HG02973 (cell line): Measurements from ENCODE around the gene TTC17.

Experiments
- ATAC-seq: cut with Tn5 transposase; IDR thresholded peaks from one replicate; pipeline ENCODE4 v1.9.1; 2021; ENCODE audit warnings: moderate library complexity; ENCODE audit not compliant: unreplicated experiment

TTC17 gene

GRCh38 chr11:43518408-43519160, 159.9 kb downstream of the TTC17 start:
- no peak for ATAC-seq

GRCh38 chr11:43521471-43521870, 162.8 kb downstream of the TTC17 start:
- ATAC-seq, result no peak

DNA sequence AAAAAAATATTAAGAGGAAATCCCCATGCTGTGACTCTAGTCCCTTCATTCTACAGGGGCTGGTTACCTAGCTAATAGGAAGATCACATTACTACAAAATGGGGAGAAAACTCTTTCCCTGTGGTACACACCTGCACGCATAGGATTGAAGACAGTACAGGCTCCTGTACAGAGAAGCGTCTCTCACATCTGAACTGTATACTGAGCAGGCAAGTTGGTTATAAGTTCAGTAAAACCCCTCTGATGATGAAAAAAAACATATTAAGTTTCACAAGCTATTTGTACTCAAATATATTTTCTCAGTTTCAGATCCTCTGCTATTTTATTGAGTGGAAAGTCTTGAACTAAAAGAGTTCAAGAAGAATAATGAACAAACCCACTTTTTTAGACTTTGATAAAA, 164.9 kb downstream of the TTC17 start:
- ATAC-seq, result peak; percentile 51

DNA sequence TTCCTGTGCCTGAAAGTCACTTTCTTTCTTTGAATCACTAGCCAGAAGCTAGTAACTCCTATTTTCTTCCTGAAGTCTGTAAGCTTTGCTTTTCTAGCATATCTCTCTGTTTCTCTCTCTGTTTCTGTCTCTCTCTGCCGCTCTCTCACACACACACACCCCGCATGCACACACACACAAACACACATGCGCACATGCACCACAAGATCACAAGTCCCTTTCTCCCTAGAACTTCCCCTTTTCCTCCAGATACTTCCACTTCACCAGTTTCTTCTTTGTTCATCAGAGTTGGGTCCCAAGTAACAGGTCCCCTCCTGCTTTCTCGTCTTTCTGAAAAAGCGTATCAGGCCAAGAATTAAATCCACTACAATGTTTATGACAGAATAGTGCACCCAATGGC, 173.3 kb downstream of the TTC17 start:
- no peak for ATAC-seq

- no peak for ATAC-seq
Observed at GRCh38 chr11:43537833-43538615, 179.3 kb downstream of the TTC17 start.

- ATAC-seq, result no peak
Observed at GRCh38 chr11:43541993-43542392, 183.3 kb downstream of the TTC17 start.

DNA sequence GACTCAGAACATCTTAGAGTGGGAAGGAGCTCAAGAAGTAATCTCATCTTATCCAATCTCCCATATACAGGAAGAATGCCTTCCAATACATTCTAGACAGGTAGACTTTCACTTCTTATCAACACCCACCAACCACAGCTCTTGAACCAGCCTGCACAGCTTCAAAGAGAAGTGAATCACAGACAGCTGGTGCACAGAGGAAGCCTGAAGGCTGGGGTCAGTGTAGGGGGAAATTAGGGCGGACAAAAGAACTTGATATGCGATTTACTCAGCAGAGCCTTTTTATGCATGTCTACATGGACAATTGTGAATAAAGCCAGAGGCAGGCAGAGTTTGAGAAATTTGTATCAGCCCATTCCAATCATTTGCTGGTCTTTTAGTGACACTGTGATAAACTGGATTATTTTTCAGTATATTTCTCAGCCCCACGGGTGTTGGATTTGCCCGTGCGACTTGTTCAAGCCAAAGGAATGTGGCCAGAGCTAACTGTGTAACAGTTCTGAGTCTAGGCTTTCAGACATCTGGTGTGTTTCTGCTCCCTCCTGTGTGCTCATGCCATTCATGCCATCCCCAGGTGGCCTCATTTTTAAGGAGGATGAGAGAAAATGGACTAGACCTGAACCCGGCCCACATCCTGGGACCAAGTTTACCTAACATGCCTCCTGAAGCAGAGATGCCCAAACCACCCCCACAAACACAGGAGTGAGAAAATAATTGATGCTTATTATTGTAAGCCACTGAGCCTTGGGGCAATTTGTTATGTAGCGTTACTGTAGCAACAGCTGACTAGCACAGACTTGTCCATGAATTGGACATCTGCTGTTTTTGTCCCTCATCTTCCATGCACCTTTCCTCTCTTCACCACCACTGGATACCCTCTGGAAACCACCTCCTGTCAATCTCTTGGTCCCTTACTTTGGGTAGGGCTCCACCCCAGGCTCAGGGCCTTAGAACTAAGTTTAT, 184.3 kb downstream of the TTC17 start:
- ATAC-seq, result no peak
